Fibroblast of mammary gland (primary cell): ENCODE measurements around the gene GDF9.

Experiments
- DNase-seq: peaks from one replicate; pipeline ENCODE4 v3.0.0-alpha.2; 2010; ENCODE audit warnings: low read depth
- H3K4me3 ChIP-seq: 2 replicates; pipeline ENCODE4 v1.5.1; 2011; ENCODE audit warnings: low read depth, mild to moderate bottlenecking, low read length, moderate library complexity; ENCODE audit not compliant: control insufficient read depth
- CTCF ChIP-seq: conservative IDR thresholded peaks from 2 replicates; pipeline ENCODE4 v1.5.1; 2011; ENCODE audit warnings: low read depth, low read length, inconsistent platforms; ENCODE audit not compliant: control insufficient read depth, insufficient read depth

GDF9 gene

GRCh38 chr5:132901036-132901435 is 34.8 kb upstream of the GDF9 start:
- no peak overlapping the region for H3K4me3 ChIP-seq
- TF ChIP-seq CTCF, result no peak
- no peak for DNase-seq

- no peak overlapping the region for H3K4me3 ChIP-seq
- no peak for TF ChIP-seq CTCF
- no peak for DNase-seq
Observed at GRCh38 chr5:132898094-132898493, 31.8 kb upstream of the GDF9 start.

- TF ChIP-seq CTCF, result no peak
- no peak overlapping the region for H3K4me3 ChIP-seq
- no peak for DNase-seq
Observed at GRCh38 chr5:132896685-132897084, 30.4 kb upstream of the GDF9 start.

GRCh38 chr5:132895719-132896305 is 29.5 kb upstream of the GDF9 start:
- DNase-seq, result peak; percentile 37
- H3K4me3 ChIP-seq, result no peak overlapping the region
- no peak for TF ChIP-seq CTCF

- no peak for DNase-seq
- no peak for TF ChIP-seq CTCF
- H3K4me3 ChIP-seq, result no peak overlapping the region
Observed at GRCh38 chr5:132890817-132891216, 24.5 kb upstream of the GDF9 start.

GRCh38 chr5:132889501-132889900 is 23.2 kb upstream of the GDF9 start:
- H3K4me3 ChIP-seq, result no peak overlapping the region
- no peak for DNase-seq
- no peak for TF ChIP-seq CTCF

GRCh38 chr5:132887283-132887682 is 21.0 kb upstream of the GDF9 start:
- H3K4me3 ChIP-seq, result no peak overlapping the region
- no peak for TF ChIP-seq CTCF
- no peak for DNase-seq
